Fibroblast of skin of left biceps (primary cell): ENCODE measurements around the gene RUFY4.
"Not testable (repeated sequence)": the region's sequence is repeated elsewhere in the genome, so short reads cannot be mapped to it uniquely, and the experiment has no call there.

Source experiments
- DNase-seq, 2 experiments: peaks; one replicate each; pipeline ENCODE4 v3.0.0-alpha.2; 2013; ENCODE audit warnings: low read depth in 2 of 2

RUFY4 gene

GRCh38 chr2:218031771-218032257 is 37.2 kb upstream of the RUFY4 start:
- DNase-seq, result no peak

- no peak for DNase-seq
These were observed 36.5 kb upstream of the RUFY4 start for GRCh38 chr2:218032336-218033171.

DNA sequence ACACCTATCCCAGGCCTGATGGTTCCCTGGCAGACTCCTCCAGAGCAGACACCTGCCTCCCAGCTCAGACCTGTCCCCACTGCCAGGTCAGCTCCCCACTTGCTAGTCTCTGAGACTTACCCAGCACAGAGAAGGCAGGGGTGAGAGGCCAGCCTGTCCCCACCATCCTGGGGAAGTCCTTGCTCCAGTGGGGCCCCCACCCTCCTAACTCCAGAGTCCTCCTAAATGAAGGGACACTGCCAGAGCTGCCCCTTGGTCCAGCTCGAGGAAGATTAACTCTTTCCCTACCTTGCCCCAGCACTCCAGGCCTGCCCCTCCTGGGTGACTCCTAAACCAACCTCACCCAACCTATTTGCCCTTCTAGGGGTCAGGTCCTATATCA is 35.9 kb upstream of the RUFY4 start:
- no peak for DNase-seq

DNA sequence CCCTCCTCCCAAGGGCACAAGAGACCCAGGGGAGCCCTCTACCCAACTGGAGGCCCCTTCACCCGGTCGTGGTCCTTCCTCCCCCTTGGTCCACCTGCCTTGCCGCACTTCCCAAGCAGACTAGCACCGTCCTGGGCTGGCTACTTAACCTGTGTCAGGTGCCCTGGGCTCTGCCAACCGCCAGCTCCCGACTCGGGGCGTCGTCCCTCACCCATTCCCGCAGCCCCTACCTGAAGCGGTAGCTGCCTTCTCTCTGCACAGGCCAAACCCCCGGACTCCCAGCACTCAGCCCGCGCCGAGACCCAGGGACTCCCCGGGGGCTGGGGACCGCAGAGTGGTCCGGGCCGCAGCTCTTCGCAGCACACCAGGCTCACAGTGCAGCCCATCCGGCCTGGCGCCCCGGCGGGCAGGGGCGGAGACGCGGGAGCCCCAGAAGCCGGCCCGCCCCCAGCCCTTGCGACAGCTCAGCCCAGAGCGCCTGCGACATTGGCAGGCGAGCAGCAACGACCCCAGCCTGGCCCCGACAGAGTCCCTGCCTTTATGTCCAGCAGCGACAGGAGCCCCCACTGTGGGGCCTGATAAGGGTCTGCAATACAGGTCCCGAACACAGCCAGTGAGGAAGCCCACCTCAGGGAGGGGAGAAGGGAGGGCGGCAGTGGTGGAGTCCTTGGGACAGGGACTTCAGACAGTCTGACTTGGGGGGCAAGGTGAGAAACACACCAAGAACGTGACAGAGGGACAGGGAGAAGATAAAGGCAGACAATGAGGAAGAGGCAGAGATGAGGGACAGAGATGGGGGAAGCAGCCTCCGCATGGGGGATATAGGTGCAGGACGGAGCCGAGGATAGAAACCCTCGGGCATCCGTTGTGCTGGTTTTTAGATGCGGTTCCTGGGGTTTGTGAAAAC is 35.2 kb upstream of the RUFY4 start:
- no peak for DNase-seq

DNA sequence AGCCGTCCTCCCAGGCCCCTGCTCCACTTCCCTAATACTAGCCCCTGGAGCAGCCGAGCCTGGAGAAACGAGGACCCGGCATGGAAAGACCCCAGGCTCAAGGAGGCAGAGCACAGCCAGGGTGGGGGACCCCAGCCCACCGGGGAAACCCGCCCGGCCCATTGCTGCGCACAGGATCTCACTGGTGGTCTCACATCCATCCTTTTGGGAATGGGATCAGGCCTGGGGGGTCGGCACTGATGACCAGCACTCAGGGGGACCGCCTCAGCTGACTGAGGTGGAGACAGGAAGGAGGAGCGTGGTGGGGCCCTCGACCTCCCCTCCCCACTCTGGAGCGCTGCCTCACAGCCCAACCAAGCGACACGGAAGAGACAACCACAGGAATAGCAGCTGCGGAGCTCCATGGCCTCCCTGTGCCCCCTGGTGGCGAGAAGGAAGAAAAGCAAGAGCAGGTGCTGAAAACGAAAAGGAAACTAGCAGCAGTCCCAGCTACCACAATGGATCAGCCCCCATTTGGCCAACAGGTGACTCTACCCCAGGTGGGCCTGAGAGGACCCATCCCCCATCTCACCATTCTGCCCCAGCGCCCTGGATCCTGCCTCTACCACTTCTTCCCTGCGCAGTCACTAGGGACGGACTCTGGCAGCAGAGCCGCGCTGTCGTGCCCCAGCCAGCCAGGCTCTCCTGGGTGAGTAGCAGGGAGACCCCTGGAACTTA is 34.4 kb upstream of the RUFY4 start:
- DNase-seq, result peak; percentile 37 to 40

- no peak for DNase-seq
These were observed 33.5 kb upstream of the RUFY4 start for GRCh38 chr2:218035463-218036100.

DNA sequence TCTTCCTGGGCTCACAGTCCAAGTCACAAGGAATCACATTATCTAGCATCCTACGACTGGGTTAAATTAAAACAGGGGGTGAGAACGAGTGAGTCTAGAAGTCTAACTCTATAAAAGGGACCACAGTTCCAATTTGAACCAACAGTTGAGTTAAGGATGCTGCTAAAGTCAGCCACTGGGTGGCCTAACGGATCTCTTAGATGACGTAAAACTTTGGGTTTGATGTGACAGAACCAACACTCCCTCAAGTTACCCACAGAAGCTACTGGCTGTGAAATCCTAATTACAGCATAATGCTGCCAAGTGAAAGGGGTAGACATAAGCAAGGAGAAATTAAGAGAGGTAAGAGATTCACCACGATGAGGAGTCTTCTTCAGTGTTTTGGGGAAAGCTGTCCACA is 32.7 kb upstream of the RUFY4 start:
- DNase-seq, result no peak

GRCh38 chr2:218039171-218039570 is 29.9 kb upstream of the RUFY4 start:
- no peak for DNase-seq

DNA sequence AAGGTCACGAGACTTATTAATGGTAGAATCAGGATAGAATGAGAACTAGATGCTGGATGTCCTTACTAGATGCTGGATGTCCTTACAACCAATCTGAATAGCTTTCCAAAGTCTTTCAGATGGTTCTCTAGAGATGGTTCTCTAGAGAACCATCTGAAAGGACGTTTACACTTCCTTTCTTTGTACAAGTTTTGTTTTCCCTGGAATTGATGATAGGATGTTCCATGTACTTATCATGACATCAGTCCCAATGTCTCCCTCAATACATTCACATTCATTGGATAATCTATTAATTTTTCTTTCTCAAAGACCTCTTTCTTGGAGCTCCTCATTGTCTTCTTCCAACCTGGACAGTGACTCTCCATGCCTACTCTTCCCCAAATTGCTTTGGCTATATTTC is 28.2 kb upstream of the RUFY4 start:
- DNase-seq, result no peak

DNA sequence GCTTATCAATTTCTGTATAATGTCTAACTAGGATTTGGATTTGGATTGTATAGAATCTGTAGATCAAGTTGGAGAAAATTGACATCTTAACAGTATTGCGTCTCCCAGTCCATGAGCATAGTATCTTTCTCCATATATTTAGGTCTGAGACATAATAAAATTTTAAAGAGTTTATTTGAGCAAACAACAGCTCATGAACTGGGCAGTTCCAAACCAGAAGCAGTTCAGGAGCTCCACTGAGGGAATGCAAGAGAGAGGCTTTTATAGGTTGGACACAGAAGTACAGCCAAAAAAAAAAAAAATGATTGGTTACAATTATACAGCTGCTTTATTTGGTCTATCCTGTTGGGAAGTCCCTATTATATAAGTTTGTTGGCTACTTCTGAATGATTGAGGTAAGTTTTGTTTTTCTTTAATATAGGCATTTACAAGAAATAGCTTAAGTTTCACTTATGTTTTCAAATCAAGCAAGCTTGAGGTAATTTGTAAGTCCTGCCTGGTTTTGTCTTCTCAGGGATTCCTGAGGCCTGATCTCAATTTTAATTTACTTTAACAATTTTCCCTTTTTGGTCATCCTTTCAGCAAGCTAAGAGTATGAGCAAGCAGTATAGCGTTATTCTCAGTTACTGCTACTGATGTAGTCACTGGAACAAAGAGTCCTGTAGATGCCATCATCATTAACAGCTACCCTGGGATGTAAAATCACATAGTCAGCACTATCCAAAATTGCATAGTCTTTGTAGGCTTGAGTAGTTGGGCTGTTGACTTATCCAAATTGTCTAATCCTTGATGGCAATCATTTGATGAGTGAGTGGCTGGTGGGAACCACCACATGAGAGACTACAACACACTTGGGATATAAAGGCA is 27.5 kb upstream of the RUFY4 start:
- no peak for DNase-seq

DNA sequence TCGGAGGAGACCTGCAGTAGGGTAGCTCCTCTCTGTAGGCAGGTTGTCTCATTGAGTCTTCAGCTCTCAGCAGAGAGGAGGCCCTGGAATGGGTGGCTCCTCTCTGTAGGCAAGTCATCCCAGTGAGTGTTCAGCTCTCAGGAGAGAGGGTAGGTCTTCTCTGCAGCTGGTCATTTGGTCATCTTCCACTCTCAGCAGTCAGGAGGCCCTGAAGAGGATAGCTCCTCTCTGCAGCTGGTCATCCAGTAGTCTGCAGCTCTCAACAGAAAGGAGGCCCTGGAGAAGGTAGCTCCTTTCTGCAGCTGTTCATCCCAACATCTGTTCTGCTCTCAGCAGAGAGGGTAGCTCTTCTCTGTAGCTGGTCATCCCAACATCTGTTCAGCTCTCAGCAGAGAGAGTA is 26.0 kb upstream of the RUFY4 start:
- DNase-seq, result no peak

- DNase-seq, result no peak
These were observed 25.3 kb upstream of the RUFY4 start for GRCh38 chr2:218043701-218044109.

DNA sequence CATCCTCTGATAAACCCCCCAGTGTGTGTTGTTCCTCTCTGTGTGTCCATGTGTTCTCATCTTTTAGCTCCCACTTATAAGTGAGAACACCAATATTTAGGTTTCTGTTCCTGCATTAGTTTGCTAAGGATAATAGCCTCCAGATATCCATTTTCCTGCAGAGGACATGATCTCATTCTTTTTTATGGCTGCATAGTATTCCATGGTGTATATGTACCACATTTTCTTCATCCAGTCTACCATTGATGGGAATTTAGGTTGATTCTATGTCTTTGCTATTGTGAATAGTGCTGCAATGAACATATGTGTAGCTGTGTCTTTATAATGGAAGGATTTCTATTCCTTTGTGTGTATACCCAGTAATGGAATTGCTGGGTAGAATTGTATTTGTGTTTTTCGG is 24.5 kb upstream of the RUFY4 start:
- DNase-seq, result not testable (repeated sequence)

- no peak for DNase-seq
These were observed 22.8 kb upstream of the RUFY4 start for GRCh38 chr2:218046238-218046637.

- no peak for DNase-seq
These were observed 21.4 kb upstream of the RUFY4 start for GRCh38 chr2:218047536-218048225.

- DNase-seq, result no peak
These were observed 17.1 kb upstream of the RUFY4 start for GRCh38 chr2:218051903-218052302.

DNA sequence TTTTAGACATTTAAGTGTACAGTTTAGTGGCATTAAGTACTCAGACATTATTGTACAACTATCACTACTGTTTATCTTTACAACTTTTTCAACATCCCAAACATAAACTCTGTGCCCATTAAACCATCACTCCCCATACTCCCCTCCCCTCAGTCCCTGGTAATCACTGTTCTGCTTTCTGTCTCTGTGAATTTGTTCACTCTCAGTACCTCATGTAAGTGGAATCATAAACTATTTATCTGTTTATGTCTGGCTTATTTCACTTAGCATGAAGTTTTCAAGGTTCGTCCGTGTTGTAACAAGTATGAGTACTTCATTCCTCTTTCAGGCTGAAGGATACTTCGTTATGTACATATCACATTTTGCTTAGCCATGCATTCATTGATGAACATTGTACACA is 9.8 kb upstream of the RUFY4 start:
- no peak for DNase-seq

DNA sequence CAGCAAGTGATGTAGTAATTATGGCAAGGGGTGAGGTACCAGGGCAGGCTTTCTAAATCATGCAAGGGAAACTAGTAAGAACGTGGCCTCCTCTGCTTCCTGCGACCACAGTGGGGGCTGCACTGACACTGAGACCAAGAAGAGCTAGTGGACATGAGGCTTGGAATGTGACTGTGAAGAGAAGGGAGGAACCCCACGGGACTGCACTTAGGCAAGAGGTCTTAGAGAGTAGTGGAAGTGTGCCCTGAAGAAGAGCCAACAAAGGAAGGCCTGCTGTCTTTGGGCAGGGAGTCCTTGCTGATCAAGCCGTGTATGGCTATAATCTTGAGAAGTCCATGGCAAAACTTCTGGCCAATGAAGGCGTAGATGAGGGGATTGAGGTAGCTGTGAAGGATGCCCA is 8.9 kb upstream of the RUFY4 start:
- no peak for DNase-seq

DNA sequence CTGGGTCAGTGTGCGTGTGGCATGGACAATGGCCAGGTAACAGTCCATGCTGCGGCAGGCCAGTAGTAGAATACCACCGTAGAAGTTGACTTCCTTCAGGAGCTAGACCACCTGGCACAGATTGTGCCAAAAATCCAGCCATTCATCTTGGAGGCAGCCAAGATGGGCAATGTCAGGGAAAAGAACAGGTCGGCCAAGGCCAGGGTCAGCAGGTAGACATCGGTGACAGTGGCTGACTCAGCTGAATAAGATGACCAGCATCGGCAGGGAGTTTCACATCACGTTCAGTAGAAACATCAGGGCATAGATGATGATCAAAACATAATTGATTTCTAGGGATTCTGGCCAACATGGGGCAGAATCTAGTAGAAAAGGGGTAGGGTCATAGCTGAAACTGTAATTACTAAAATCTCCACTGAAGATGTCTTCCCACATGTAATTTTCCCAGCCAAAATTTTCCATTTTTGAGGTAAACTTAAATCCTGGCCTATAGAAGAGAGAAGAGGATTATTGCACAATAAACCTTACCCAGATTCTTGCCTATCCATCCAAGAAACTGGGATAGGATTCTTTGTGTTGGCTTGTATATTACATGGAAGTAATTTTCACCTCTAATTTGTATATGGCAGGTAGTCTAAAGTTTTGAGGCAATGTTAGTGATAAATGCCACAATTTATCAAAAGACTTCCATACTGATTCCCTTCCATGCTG is 7.9 kb upstream of the RUFY4 start:
- no peak for DNase-seq
